Measurements from ENCODE around the gene CYP19A1.
A peak's percentile ranks its signal among the peaks of the same experiment; 100 is the strongest.

Gene CYP19A1

DNA sequence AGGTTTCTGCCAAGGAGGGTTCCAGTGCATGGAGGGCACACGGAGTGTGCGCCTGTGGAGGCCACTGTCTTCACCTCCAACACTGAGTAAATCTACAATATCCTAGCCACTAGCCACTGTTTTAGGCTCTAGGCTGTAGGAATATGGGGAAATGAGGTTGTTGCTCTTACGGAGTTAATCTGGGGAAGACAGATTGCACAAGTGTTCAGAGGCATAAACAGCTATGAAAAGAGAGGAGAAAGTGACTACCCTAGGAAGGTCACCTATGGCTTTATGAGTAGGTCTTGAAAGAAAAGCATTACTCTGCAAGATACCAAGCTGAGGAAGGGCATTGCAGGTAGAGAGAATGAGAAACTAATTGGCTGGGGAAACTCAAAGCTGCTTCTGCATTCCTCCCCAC lies 85.7 kb downstream of the CYP19A1 start:
- DNase-seq: no peak

DNA sequence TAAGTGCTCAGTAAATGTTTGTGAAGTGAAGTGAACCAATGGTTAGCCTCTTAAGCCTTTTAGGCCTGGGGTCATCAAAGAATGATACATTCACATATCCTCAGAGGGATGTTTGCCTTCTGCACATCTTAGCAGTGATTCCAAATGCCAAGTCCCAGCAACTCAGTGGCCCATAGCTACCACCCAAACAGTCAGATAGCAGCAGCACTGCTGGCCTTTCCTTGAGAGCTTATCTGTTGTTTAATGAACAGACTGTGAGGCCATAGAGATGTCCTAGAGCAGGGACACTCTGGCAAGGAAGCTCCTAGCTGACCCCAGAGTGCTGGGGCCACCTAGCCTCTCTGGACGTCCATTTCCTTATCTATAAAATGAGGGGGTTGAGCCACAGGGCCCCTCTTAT lies 86.8 kb downstream of the CYP19A1 start:
- no peak for DNase-seq

DNA sequence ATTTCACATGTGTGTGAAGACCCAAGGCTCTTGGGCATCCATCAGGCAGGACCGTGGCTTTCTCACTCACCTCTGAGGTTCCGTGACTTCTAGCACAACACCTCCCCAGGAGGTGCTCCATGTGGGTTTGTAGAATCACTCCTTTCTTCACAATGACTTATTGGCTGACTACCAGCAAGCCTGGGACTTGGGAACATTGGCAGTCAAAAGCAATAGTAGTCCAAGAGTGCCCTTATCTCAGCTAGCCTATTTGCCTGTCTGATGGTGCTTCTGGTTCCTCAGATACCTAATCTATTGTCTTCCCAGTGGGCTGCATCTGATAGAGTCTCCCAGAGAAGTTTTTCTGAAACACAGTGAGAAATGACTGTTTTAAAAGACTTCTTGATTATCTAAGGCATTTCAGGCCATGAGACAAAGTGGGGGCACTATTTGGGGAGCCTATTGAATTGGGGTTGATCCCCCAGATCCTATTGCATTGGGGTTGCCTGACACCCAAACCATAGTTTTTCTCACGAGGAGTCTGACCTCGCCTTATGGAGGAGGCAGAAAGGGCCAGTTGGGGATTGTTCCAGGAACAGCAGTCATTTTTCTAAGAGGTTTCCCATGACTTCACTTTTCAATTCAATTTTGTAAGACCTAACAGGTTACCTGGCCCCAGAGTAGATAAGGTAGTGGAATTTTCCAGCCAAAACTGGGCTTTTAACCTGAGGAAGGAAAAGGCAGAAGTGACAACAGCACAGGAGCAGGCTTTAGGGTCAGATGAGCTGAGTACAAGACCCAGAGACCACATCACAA lies 88.0 kb downstream of the CYP19A1 start:
- no peak for DNase-seq

DNA sequence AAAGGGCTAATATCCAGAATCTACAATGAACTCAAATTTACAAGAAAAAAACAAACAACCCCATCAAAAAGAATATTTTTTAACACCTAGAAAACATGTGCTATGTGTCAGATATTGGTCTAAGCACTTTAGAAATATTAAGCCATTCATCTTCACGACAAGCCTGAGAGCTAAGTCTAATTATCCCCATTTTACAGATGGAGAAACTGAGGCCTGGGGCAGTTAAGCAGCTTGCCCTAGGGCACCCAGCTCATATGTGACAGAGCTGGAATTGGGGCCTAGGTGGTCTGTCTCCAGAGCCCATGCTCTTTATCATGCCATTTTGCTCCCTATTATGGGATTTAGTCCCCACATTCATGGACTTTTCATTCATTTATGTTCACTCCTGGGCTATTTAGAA lies 92.8 kb downstream of the CYP19A1 start:
- no peak for DNase-seq

DNA sequence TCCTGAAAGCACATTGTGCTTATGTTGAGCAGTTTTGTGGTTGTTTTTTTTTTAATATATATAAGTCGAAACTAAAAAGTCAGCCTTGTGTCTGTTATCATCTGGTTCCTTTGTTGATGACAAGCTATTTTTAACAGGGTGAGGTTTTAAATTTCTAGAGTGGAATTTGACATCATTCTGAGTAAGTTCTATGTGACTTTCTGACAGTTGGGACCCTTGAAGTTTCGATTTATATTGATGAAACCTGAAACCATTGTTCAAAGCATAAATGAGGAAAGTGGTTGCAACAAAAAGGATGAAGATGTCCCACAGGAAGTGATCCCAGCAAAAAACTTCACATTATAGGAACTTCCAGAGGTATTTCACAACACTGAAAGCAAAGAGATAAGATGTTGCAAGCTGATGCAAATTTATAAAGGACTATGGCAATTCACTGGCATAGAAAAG lies 94.0 kb downstream of the CYP19A1 start:
- peak; percentile 55 for DNase-seq

DNA sequence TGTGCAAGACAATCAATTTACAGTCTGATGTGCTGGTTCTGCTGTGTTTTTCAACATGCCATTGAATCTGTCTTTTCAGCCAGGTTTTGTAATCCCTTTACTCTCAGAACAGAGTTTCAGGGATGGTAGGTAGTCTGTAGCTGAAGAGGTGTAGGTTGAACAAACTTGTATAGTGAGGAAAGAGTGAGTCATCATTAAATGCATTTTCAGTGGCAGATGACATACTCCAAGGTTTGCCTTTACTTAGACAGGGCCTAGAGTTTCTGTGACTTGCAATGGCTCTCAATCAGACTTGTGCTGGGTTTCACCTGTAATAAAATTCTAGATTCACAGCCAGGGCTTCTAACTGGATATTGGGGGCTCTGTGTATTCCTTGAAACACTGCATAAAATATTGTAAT lies 94.6 kb downstream of the CYP19A1 start:
- DNase-seq: peak; percentile 24

DNA sequence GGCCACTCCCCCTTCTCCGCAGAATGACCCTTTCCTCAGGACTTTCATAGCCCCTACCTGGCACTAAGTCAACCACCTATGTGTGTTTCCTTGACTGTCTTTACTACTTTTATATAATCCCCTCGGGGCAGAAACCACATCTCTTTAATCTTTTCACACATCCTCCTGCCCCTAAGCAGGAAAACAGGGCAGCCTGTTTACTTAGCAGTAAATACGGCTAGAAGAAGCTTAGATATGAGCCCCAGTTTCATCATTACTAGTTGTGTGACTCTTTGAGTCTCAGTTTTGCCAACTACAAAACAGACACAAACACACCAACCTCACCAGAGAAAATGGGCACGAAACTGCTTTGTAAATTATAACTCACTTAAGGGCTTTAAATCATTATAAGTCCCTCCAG lies 98.3 kb downstream of the CYP19A1 start:
- DNase-seq: no peak

DNA sequence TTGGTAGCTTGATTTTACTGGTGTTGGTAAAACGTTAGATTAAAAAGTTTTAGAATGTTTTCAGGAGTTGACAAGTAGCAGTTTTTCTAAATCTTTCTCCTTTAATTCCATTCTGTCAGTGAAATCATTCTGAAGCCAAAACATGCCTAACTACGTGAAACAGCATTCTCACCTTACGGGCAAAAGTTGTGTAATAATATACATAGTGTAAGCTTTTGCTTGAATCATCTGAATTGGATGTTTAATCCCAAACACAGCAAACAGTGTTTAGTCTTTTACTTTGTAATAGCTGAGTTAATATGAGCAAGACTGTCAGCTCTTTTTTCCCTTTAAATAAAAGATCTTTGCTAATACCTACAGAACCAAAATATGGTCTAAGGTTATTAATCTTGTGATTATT lies 100.6 kb downstream of the CYP19A1 start:
- no peak for DNase-seq

DNA sequence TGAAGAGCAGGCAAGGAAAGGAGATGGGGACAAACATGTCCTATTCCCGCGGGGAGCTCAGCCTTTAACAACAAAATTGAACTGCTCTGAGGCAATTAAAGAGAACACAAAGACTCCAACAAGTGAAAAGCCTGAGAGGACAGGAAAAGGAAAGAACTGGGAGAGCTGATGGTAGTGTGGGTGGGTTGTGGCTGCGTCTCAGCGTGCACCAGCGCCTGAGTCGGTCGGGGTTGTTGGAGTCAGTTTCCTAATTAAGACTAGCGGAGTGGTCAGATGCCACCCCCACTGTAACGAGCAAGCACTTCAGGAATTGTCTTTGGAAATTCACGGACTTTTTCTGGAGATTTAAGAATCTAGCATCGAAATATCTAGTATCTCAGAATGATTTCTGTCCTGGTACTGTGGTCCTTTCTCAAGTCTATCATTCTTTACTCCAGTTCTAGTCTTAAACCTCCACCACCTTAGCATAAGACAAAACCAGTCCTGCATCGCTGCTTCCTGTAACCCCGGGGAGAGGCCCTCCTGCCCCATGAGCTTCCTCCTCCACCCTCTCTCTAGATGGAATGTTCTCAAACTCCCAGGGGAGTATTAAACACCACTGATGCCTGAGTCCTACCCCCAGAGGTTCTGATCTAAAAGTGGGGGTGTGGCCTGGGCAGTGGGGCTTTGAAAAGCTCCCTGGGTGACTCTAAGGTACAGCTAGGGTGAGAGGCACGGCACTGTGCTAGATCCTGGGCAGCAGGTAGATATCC lies 104.0 kb downstream of the CYP19A1 start:
- peak; percentile 50 for DNase-seq

DNA sequence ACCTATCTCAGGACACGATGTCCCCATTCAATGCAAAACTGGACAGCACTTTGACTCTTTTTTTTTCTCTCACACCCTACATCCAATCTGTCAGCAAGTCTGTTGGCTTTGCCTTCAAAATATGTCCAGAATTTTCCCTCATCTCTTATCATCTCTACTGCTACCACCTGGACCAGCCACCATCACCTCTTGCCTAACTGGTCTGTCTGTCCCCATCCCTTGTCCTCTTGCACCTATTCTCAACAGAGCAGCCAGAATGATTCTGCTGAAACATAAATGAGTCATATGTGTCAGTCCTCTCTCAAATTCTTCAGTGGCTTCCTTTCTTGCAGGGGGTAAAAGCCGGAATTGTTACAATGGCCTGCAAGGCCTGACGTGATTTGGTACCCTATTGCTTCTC lies 105.8 kb downstream of the CYP19A1 start:
- no peak for DNase-seq

DNA sequence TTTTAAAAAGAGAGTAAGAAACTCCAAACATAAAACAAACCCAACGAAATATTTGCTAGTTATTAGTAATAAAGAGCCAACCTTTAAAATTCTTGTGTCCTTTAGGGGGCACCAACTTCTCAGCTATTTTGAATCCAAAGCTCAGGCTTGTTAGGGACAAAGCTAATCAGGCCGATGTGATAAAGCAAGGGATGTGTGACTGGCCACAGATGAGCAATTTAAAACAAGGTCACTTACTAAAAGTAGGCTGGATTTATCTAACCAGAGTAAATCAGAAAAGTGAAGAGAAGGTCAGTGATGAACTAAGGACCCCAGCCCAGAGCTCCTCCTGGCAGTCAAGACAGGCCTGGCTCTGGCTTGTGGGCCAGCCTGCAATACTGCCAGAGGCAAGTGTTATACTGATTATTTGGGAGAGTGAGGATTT lies 108.5 kb downstream of the CYP19A1 start:
- DNase-seq: peak; percentile 54

DNA sequence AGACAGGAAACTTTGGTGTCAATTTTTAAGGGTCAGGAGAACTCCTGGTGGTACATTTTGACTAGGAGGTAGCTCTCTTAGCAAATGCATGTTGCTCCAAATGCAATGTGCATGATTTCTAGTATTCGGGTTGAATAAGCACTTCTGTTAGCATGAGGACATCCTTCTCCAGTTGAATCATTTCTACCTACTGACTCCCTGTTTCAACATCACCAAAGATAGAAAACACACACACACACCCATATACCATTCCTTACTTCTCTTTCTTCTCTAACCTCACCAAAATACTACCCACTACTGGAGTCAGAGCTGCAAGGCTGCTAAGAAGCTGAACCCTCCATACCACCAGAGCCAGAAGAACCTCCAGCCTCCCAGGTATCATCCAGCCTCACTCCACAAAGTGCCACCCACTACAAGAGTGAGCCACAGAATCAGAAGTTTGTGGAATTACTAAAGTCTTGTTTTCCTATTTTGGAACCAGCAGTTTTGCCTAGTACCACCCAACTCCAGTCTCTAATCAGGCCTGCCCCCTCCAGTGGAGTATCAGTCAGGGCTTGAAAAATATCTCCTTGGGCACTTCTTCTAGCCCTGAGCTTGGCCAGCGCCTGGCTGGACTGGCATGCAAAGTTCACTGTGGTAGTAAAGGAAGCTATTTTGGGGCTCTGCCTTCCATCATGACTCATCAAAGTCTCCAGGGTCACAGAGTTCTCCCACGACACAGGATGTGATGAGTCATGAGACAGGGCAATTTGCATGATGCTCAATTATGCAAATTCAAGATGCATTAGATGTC lies 110.3 kb downstream of the CYP19A1 start:
- DNase-seq: peak; percentile 89

DNA sequence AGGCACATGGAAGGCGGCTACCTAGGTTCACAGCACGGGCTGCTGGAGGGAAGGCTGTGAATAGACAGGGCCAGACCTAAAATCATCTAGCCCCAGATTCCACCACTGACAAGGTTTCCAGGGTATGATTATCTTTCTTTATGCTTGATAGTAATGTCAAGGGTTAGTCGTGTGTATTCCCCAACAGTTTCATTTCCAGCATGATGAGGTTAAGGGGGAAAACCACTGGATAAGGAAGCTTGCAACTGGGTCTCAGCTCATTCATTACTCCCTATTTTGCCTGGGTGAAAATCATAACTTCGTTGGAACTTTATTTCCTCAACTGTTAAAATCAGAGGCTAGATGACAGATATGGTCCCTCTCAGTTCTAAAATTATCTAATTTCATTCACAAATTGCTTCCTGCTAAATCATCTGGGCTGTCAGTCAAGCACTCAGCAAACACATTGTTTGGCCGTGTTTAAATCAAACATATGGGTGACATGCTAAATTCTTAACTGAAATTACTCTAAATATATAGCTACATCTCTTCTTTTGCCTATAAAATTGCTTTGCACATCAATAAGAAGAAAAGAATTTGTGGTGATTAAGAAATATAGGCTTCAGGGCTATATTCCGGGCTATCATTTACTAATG lies 111.7 kb downstream of the CYP19A1 start:
- peak; percentile 27 for DNase-seq

DNA sequence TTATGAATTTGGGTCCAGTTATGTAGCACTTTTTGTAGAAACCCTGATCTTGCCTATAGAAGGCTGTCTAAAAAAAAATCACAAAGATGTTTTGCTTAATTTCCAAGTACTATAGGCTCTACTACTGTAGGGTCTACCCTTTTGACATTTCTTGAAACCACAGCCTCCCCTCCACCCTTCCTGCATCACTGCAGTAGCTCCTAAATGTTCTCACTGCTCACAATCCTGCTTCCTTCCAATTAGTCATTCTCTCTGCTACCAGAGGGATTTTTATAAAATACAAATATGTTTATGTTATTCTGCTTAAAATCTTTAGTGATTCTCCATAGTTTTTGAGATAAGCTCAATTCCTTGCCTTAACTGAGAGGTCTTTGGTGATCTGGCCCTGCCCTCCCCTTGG lies 114.0 kb downstream of the CYP19A1 start:
- DNase-seq: peak; percentile 64

DNA sequence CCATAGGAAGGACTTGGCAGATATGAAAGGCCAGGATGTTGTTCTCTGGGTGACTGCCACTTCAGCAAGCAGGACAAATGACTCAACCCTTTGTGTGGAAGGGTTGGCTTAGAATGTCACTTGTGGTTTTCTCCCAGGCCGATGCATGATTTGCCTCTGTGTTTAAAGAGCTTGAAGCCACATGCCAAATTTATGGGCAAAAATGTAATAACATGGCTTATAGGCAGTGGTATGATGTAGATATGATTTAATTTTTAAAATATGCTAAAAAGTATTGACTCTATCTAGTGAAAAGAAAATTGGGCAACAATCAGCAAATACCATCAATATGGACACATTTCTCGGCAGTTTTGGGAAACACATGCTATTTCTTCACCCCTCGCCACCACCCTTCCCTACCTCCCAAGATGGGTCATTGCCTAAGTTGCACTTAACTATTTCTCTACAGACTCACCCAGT lies 114.6 kb downstream of the CYP19A1 start:
- DNase-seq: peak; percentile 96

DNA sequence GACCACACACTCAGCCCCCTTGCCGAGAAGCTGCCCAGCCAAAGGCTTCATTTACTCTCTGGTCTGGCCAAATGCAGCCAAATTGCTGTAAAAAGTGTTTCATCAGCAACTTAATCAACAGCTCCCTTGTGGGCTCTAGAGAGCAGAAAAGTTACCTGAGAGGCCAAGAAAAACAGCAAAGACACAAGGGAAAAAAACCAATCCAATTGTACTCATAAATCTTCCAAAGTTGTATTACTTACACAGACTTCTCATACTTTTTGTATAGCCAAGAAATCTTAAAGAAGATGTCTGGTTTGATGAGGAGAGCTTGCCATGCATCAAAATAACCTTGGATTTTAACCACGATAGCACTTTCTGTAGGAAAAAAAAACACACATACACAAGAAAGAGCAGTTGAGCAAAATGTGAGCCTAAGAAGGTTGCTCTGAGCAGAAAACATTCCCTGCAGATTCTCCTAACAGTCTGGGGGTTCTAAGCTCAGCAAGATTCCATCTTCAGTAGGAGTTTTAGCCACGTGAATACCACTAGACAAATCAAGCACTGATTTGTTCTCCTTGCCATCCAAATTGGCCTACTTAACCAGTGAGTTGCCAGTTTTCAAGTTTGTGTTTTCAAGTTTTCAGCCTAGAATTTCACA lies 120.0 kb downstream of the CYP19A1 start:
- peak; percentile 71 for DNase-seq

DNA sequence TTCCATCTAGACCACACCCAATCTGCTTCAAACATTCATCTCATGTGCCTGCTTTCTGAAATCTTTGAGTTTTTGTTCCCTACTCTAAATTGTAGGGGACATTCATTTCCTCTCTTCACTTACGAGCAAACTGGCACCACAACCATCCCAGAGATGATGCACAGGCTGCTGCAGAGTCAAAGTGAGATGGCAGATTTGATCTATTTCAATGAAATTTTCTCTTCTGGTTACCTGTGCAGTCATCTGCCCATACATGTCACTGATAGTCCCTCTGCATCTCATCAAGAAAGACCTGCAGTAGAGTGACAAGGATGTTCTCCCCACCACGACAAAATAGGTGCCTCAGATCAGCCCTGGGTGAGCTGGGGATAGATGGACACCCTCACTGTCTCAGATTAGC lies 125.5 kb downstream of the CYP19A1 start:
- DNase-seq: no peak

DNA sequence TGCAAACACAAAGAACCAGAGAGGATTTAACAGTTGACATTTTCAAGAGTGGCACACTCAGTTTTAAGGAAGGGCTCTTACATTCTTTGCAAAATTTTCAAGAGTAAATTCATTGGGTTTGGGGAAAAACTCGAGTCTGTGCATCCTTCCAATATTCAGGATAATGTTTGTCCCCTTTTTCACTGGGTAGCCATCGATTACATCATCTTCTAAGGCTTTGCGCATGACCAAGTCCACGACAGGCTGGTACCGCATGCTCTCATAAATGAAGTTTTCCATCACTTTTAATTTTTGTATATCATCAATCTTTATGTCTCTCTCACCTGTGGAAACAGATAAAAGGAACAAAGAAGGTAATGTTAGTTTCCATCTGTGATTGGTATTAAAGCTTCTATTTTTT lies 126.2 kb downstream of the CYP19A1 start:
- no peak for DNase-seq

DNA sequence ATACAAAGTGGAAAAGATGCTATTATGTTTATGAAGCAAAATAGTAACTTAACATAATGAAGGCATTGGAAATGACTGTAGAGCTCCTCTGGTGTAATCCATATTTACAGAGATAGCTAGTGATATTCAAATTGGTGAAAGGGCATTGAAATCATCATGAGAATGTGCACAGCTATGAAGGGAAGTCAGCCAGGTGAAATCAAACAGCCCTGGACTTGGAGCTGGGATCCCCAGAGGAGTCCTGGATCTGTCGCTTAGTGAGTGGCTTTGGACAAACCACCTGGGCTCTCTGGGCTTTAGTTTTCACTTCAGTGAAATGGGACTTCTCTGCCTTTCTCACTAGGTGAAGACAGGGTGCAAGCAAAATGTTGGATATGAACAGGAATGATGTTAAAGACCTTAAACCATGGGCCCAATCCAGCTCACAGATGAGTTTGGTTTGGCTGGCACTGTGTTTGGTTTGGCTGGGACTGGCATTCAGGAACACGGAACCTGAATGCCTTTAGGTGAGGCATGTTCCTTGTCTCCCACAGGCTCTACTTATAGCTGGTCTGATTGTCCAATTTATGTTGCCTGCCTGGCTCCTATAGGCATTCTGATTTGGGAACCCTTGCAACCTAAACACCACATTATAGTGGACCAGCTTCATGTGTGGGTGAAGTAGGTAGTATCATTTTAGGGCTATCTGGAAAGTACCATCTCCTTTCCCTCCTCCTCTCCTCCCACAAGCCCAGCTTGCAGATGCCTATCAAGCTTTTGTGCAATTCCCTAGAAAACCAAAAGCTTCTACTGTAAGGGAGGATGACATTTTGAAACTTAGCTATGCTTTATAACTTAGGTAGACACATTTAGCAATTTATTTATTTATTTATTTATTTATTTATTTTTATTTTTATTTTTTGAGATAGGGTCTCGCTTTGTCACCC lies 133.1 kb downstream of the CYP19A1 start:
- no peak for DNase-seq

DNA sequence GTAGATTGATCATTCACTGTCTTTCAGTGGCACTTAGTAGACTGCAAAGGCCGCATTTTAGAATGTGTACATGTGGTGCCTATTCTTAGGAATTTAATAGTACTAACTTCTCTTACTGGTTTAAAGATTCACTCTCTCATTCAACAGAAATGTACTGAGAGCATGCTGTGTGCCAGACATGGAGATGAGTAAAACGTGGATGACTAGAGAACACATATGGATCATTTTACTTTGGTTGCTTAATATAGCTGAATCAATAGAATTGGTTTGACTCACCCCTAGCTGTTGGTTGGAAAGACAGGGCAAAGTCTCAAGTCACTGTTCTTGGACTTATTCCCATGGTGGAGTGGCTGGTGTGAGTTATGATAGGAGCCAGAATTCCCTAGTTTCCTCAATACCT lies 134.6 kb downstream of the CYP19A1 start:
- peak; percentile 92 for DNase-seq

DNA sequence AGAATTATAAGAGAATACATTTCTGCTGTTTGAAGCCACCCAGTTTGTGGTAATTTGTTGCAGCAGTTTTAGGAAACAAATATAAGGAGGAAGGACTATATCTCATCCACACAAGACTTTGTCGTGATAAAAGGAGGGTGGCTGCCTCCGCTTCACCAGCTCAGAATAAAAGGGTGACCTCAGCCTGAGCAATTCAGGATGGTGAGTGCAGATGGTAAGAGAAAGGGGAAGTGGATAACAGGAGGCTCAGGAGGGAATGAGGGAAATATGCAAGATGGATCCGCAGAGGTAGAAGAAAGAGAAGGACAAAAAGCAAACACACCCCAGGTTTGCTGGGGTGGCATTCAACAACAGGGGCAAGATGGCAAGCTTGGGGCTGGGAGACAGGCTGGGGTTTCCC lies 135.6 kb downstream of the CYP19A1 start:
- DNase-seq: no peak

Measured in fibroblast of skin of right quadriceps (primary cell).